Measurements from ENCODE around the gene RBM47.
"Not testable (repeated sequence)": the region's sequence is repeated elsewhere in the genome, so short reads cannot be mapped to it uniquely, and the experiment has no call there.

Gene RBM47

DNA sequence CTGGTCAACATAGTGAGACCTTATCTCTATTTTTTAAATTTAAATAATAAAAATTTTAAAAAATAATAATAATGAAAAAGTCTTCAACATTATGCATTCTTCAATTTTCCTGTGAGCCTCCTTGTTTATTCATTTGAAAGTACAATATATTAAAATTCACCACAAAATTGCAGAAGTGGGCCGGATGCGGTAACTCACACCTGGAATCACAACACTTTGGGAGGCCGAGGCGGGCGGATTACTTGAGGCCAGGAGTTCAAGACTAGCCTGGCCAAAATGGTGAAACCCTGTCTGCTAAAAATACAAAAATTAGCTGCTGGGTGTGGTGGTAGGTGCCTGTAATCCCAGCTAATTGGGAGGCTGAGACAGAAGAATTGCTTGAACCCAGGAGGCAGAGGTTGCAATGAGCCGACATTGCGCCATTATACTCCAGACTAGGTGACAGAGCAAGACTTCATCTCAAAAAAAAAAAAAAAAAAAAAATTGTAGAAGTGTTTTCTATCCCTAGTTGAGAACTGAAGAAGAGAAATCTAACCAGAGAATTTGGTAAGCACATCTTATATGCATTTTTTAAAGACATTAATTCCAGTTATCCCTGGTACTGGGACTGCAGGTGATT, 56.9 kb downstream of the RBM47 start:
- Mint-ChIP-seq H3K27ac (no peak overlapping the region), H3K4me3 (no peak overlapping the region), H3K36me3 (ENCODE audit: low read depth) (no peaks in the 10 kb centered on the region), H3K9me3 (no peaks in the 10 kb centered on the region), H3K4me1 (peaks cover 27% of the 10 kb centered on the region), H3K27me3 (peaks cover 6% of the 10 kb centered on the region)
- DNase-seq = no peak
- no peak for ATAC-seq

DNA sequence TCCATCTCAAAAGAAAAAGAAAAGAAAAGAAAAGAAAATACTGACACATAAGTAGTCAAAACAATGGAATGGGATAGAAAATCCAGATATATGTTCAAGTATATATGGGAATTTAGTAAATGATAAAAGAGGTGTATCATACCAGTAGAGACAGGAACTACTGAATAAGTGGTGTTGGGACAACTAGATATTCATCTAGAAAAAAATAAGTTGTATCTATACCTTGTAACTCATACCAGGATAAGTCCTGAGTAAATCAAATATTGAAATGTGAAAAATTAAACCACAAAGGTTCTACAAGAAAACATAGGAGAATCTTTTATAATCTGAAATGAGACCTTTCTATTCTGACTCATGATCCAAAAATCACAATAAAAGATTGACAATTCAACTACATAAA, 58.5 kb downstream of the RBM47 start:
- Mint-ChIP-seq H3K27ac (no peak overlapping the region), H3K9me3 (no peaks in the 10 kb centered on the region), H3K4me3 (no peak overlapping the region), H3K4me1 (peaks cover 12% of the 10 kb centered on the region), H3K27me3 (peaks cover 6% of the 10 kb centered on the region), H3K36me3 (ENCODE audit: low read depth) (no peaks in the 10 kb centered on the region)
- DNase-seq (no peak), ATAC-seq (no peak)

- no peak overlapping the region for H3K4me3 Mint-ChIP-seq
- H3K4me1 Mint-ChIP-seq = peaks cover 12% of the 10 kb centered on the region
- H3K36me3 Mint-ChIP-seq (ENCODE audit: low read depth) = no peaks in the 10 kb centered on the region
- no peak overlapping the region for H3K27ac Mint-ChIP-seq
- H3K9me3 Mint-ChIP-seq = no peaks in the 10 kb centered on the region
- H3K27me3 Mint-ChIP-seq = peaks cover 6% of the 10 kb centered on the region
- no peak for ATAC-seq
- no peak for DNase-seq
These were observed 59.2 kb downstream of the RBM47 start for GRCh38 chr4:40570348-40571077.

GRCh38 chr4:40564815-40565483, 64.7 kb downstream of the RBM47 start:
- Mint-ChIP-seq H3K27ac (no peak overlapping the region), H3K36me3 (ENCODE audit: low read depth) (no peaks in the 10 kb centered on the region), H3K4me3 (no peak overlapping the region), H3K27me3 (peaks cover 2% of the 10 kb centered on the region), H3K4me1 (peaks cover 3% of the 10 kb centered on the region), H3K9me3 (no peaks in the 10 kb centered on the region)
- ATAC-seq (no peak), DNase-seq (no peak)

GRCh38 chr4:40564004-40564403, 65.7 kb downstream of the RBM47 start:
- ATAC-seq (no peak), DNase-seq (no peak)
- Mint-ChIP-seq H3K27me3 (no peaks in the 10 kb centered on the region), H3K4me3 (no peak overlapping the region), H3K4me1 (peaks cover 8% of the 10 kb centered on the region), H3K9me3 (no peaks in the 10 kb centered on the region), H3K27ac (no peak overlapping the region), H3K36me3 (ENCODE audit: low read depth) (no peaks in the 10 kb centered on the region)

- Mint-ChIP-seq H3K4me1 (peaks cover 8% of the 10 kb centered on the region), H3K9me3 (no peaks in the 10 kb centered on the region), H3K27ac (no peak overlapping the region), H3K4me3 (no peak overlapping the region), H3K36me3 (ENCODE audit: low read depth) (no peaks in the 10 kb centered on the region), H3K27me3 (no peaks in the 10 kb centered on the region)
- no peak for DNase-seq
- ATAC-seq = no peak
These were observed 66.3 kb downstream of the RBM47 start for GRCh38 chr4:40563401-40563800.

GRCh38 chr4:40562681-40563080, 67.0 kb downstream of the RBM47 start:
- Mint-ChIP-seq H3K36me3 (ENCODE audit: low read depth) (no peaks in the 10 kb centered on the region), H3K9me3 (no peaks in the 10 kb centered on the region), H3K27me3 (no peaks in the 10 kb centered on the region), H3K4me3 (no peak overlapping the region), H3K4me1 (peaks cover 8% of the 10 kb centered on the region), H3K27ac (no peak overlapping the region)
- no peak for DNase-seq
- no peak for ATAC-seq

DNA sequence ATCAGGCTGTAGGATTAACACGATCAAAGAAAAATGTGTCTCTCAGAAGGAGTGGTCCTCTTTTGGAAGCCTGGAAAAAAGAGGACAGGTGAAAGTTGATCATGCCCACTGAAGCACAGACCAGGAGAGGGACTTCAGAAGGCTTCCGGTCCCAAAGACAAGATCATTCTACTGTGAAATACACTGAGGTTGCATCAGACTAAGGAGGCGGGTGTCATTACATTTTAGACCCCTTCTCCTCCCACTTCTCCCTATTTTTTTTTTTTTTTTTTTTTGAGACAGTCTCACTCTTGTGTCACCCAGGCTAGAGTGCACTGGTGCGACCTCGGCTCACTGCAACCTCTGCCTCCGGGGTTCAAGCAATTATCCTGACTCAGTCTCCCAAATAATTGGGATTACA, 67.5 kb downstream of the RBM47 start:
- Mint-ChIP-seq H3K27ac (no peak overlapping the region), H3K9me3 (no peaks in the 10 kb centered on the region), H3K4me1 (peaks cover 8% of the 10 kb centered on the region), H3K36me3 (ENCODE audit: low read depth) (no peaks in the 10 kb centered on the region), H3K27me3 (no peaks in the 10 kb centered on the region), H3K4me3 (no peak overlapping the region)
- no peak for DNase-seq
- no peak for ATAC-seq

DNA sequence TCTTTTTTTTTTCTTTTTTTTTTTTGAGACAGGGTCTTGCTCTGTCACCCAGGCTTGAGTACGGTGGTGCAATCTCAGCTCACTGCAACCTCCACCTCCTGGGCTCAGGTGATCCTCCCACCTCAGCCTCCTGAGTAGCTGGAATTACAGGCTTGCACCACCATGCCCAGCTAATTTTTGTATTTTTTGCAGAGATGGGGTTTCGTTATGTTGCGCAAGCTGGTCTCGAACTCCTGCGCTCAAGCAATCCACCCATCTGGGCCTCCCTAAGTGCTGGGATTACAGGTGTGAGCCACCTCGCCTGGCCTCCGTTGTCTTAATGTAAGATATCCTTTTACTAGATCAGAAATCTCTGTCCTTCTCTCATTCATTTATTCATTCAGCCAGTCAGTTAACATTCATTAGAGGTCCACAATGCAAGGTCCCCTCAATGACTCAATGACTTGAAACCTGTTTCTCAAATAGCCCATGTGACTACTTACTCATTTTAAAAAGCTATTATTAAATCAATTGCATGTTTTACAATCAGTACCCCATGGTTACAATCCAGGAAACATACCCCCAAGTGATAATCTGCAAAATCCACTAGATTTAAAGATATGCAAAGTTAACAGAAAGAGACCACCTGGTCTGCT, 68.0 kb downstream of the RBM47 start:
- not testable (repeated sequence) for DNase-seq; H3K4me3 Mint-ChIP-seq; H3K4me1 Mint-ChIP-seq; H3K27me3 Mint-ChIP-seq; H3K36me3 Mint-ChIP-seq (ENCODE audit: low read depth); H3K27ac Mint-ChIP-seq; ATAC-seq; H3K9me3 Mint-ChIP-seq

DNA sequence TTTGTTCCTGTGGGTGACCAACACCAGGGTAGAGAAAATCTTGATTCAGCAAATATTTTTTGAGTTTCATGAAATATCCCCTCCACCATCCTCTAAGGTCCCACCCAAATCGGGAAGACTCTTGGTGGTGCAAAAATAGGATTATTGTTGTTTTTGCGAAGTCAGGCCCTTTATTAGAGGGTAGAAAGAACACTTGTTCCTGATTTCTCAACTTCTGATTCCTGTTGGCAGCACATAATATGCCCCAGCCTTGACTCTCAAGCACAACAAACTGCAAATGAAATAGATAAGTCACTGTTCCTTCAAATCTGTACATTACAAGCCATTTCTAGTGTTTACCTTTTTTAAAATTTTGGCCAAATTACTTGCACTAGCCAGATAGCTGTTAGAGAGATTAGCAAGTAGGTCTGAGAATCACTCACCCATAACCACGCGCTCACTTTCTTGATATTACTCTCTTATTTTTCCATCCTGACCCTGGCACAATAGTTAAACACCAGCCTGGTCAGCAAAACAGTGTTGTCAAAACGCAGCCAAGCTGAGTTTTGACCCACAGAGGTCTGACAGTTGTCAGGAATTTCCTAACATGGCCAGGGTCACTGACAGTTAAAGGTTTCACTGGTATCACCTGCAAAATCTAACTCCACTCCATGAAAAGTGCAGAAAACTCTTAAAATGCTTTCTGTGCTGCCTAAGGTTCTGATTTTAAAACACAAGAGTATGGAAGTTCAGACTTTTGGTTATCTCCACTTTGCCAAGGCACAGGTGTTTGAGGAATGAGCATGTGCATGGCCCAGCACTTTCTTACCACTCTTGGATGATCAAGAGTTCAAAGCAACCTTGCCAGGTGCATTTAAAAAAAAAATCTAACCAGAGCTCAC, 69.8 kb downstream of the RBM47 start:
- H3K27me3 Mint-ChIP-seq = no peaks in the 10 kb centered on the region
- H3K9me3 Mint-ChIP-seq = no peaks in the 10 kb centered on the region
- no peak overlapping the region for H3K4me3 Mint-ChIP-seq
- ATAC-seq = no peak
- no peaks in the 10 kb centered on the region for H3K36me3 Mint-ChIP-seq (ENCODE audit: low read depth)
- H3K27ac Mint-ChIP-seq = no peak overlapping the region
- peaks cover 8% of the 10 kb centered on the region for H3K4me1 Mint-ChIP-seq
- DNase-seq = no peak

- no peak overlapping the region for H3K27ac Mint-ChIP-seq
- H3K36me3 Mint-ChIP-seq (ENCODE audit: low read depth) = no peaks in the 10 kb centered on the region
- no peak overlapping the region for H3K4me3 Mint-ChIP-seq
- H3K9me3 Mint-ChIP-seq = no peaks in the 10 kb centered on the region
- no peak for ATAC-seq
- no peaks in the 10 kb centered on the region for H3K27me3 Mint-ChIP-seq
- peaks cover 10% of the 10 kb centered on the region for H3K4me1 Mint-ChIP-seq
- DNase-seq = no peak
These were observed 71.9 kb downstream of the RBM47 start for GRCh38 chr4:40557736-40558135.

GRCh38 chr4:40555176-40555900, 74.3 kb downstream of the RBM47 start:
- Mint-ChIP-seq H3K27me3 (no peaks in the 10 kb centered on the region), H3K4me1 (peaks cover 27% of the 10 kb centered on the region), H3K4me3 (no peak overlapping the region), H3K27ac (no peak overlapping the region), H3K9me3 (no peaks in the 10 kb centered on the region), H3K36me3 (ENCODE audit: low read depth) (no peaks in the 10 kb centered on the region)
- DNase-seq (no peak), ATAC-seq (no peak)

DNA sequence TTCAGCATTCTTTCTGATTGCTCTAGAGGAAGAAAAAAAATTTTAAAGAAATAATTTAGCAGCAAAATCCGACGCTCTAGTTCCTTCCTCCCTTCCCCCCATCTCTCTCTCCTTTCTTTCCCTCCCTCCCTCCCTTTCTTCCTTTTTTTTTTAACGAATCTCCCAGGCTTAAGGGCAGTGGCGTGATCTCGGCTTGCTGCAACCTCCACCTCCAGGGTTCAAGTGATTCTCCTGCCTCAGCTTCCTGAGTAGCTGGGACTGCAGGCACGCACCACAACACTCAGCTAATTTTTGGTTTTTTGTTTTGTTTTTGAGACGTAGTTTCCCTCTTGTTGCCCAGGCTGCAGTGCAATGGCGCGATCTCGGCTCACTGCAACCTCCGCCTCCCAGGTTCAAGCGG, 75.0 kb downstream of the RBM47 start:
- not testable (repeated sequence) for ATAC-seq; H3K9me3 Mint-ChIP-seq; H3K4me3 Mint-ChIP-seq; H3K27me3 Mint-ChIP-seq; H3K36me3 Mint-ChIP-seq (ENCODE audit: low read depth); DNase-seq; H3K27ac Mint-ChIP-seq
- H3K4me1 Mint-ChIP-seq = peaks cover 27% of the 10 kb centered on the region

GRCh38 chr4:40553995-40554394, 75.7 kb downstream of the RBM47 start:
- H3K36me3 Mint-ChIP-seq (ENCODE audit: low read depth) = no peaks in the 10 kb centered on the region
- no peak overlapping the region for H3K27ac Mint-ChIP-seq
- H3K27me3 Mint-ChIP-seq = no peaks in the 10 kb centered on the region
- no peaks in the 10 kb centered on the region for H3K9me3 Mint-ChIP-seq
- DNase-seq (no peak), ATAC-seq (no peak)
- no peak overlapping the region for H3K4me3 Mint-ChIP-seq
- peaks cover 25% of the 10 kb centered on the region for H3K4me1 Mint-ChIP-seq

All from activated naive CD8-positive, alpha-beta T cell treated with anti-CD3 and anti-CD28 coated beads, Interleukin-2, amount 50 U/mL, for 24 hours (primary cell).